GM18511 (cell line): ENCODE data around the gene KRTAP5-3.

Experiments used
- ATAC-seq: cut with Tn5 transposase; IDR thresholded peaks from one replicate; pipeline ENCODE4 v1.9.1; 2021; ENCODE audit warnings: mild to moderate bottlenecking, moderate library complexity; ENCODE audit not compliant: unreplicated experiment

The KRTAP5-3 gene

DNA sequence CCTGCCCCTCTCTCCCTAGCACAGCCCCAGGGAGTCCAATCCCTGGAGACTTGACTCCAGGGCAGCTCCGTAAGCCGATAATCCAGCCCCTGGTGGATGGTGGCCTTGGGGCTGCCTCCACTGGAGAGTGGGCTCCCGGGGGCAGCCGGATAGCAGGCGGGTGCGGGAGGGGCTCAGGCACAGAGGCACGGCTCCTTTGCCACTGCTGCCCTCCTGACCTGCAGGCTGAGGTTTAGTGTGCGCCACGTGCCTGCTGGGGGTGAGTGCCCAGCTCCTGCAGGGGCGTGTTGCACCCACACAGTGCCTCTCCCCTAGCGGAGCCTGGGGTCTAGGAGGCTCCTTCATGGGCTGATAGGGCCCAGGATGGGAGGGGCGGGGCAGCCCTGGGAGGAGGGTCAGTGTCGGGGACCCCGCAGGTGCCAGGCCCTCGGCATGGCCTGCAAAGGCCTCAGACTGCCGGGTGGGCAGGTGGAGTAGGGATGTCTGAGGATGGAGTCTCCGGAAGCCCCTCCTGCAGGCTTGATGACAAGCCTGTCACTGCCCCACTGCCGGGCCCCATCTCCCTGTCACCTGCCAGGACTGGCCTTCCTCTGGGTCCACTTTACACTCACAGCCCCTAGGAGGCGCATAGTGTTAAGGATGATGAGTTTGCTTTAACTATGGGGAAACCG lies 41.7 kb downstream of the KRTAP5-3 start:
- no peak for ATAC-seq

DNA sequence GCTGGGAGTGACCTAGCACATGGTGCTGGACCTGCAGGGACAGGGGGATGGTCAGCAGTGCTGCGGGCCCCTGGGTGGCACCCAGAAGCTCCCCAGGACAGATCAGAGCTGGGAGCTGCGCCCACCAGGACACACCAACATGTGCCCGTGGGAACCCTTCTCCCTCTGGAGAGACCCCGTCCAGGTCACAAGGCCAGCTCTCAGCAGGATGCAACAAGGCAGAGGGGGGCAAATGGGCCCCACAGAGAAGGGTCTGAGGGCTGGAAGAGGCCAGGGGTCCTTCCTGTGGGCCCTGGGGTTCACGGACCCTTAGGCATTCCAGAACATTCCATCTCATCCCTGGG lies 42.4 kb downstream of the KRTAP5-3 start:
- ATAC-seq = no peak

DNA sequence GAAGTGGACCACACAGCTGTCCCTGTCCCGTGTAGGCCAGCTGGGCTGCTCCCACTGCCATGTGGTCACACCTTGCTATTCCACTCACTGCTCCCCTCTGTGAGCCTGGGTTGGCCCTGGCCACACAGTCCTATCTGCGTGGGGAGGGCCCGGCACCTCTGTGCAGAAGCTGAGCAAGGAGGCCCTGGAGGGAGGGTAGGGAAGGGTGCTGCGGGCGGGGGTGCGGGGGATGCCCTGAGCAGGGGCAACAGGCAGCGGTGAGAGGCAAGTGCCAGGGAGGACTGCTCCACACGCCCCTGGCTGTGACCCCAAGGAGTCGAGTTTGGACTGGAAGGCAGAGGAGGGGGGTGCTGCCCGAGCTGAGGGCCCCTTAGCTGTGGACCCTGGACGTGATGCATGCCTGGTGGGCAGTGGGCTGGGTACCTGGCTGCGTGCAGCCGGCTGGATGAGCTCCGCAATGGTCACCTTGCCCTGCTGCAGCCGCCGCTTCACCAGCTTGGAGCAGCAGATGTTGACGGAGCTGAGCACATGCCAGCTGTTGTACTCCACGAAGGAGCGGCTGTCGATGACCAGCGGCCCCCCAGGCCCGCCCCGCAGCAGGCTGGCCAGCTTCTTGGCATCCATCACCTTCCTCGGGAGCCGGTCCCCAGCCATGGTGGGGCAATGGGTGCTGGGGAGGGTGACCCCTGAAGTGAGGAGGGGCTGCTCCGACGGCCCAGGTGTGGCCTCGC lies 42.9 kb downstream of the KRTAP5-3 start:
- ATAC-seq = no peak

DNA sequence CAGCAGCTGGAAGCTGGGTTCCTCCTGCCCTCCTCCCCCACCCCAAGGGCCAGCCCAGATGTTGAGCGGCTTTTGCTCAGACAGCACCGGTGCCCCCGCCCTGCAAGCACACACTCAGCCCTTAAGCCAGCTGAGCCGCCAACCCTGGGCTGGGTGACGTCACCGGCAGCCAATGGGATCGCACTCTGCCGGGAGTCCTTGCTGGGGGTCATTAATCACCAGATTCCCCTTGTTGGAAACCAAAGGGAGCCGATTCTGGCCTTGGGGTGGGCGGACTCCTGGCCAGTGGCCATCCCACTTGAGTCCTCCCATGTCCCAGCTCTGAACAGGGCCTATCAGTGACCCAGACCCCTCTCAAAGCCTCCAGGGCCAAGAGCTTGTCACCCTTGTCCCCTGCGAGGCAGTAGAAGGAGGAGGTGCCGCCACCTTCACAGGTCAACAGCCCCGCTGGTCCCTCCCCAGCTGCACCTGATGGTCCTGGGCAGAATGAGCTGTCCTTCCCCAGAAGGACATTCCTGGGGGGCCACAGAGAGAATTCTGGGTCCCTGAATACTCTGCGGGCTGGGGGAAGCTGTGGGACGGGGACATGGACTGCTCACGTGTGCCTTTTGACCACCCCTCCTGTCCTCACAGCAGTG lies 43.6 kb downstream of the KRTAP5-3 start:
- ATAC-seq = no peak

DNA sequence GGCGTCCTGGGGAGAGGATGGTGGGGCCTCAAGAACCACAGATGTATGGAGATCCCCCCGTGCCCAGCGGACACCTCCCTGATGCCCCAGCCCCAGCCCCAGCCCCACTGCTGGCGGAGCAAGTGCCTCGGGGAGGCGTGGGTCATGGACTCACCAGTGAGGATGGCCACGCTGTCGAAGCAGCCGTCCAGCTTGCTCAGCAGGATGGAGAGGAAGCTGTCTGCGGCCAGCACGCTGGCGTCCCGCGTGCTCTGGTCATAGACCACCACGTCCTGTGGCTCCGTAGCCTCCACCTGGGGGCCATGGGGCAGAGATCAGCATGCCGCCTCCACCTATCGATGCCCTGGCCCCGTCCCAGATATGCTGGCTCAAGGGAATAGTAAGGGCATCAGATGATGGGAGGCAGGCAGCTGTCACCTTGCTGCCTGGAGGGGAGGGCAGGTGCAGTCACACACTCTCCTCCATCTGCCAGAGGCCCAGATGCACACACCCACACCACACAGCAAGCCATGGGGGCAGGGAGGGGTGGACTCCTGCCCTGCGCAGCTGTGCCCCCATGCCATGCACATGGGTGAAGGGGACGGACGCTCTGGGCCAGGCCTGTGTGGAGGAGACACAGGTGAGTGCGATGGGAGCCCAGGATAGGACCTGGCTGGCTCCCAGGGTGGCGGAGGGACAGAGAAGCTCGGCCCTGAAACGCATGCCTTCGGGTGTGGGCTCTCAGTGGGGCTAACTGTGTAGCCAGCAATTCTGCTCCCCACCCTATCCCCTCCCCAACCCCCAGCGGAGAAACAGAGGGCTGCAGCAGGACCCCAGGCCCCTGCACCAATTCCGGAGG lies 44.3 kb downstream of the KRTAP5-3 start:
- no peak for ATAC-seq

DNA sequence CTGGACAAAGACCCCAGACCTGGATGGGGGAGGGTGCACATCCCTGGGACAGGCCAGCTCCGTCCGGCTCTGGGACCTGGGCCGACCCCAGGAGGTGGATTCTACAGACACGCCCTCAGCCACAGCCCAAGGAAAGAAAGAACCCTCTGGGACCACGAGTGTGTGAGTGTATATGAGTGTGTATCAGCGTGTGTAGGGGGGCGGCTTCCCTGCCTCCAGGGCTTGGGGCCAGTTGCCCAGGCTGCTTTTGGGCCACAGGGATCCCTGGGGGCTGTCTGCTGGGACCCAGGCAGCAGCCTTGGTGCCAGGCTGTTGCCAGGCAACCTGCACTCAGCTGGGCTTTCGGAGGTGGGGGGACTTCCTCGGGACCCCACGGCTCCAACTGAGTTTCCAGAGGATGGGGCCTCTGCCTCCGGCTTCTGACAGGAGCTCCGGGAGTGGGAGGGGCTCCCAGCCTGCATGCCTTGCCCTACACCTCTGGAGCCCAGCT lies 45.1 kb downstream of the KRTAP5-3 start:
- ATAC-seq = no peak

DNA sequence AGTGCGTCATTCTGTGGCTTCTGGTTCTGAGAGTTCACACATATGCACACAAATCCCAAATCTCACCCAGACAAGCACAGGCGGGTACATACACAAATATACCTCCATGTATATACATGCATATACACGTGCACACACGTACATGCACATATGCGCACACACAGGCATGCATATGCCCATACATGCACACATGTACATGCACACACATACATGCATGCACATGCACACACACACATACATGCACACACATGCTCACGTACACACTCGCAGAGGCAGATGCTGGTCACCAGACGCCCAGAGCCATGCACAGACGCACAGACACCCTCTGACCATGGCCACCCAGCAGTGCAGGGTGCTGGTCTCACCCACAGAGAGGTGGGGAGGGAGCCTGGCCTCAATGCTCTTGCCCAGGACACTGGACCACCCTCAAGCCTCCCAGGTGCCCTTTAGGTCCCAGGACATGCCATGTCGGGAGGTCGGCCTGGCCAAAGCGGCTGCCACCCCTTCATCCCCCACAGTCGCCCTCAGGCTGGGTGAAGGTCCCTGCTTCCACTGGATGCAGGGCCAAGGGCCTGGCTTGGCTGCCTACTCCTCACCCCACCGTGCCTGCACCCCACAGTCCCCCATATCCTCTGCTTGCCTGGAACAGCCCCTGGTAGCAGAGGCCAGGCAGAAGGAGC lies 45.7 kb downstream of the KRTAP5-3 start:
- ATAC-seq = no peak

DNA sequence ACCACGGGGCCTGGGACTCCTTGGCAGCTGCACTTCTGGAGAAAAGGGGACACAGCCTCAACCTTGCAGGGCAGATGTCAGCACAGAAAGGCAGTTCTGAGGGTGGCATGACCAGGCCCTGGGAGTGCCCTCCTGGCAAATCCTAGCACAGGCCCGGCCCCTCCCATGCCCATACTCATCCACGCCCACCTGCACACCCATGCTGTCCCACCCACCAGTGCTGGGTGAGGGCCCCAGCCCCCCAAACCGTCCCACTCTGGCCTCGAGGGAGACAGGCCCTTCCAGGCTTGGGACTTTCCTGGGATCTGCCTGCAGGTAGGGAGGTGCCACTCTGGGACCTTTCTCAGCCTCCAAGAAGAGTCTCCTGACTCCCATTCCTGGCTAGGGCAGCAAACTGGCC lies 46.3 kb downstream of the KRTAP5-3 start:
- no peak for ATAC-seq

DNA sequence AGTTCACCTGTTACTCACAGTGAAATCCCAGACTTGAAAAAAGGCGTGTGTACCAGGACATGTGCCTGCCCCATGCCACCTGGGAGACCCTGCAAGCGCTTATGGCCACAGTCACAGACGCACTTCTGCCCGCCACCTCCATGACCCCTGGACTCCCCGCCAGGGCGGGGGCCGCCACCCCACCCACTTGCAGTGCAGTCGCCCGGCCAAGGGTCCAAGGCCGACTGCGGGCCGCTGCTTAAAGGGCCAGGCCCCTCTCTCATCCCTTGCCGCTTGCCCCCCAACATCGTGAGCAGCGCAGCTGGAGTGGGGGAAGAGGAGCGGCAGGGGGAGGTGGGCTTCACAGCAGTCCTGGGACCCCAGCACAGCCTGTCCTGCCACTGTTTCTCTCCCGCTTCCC lies 47.0 kb downstream of the KRTAP5-3 start:
- no peak for ATAC-seq

DNA sequence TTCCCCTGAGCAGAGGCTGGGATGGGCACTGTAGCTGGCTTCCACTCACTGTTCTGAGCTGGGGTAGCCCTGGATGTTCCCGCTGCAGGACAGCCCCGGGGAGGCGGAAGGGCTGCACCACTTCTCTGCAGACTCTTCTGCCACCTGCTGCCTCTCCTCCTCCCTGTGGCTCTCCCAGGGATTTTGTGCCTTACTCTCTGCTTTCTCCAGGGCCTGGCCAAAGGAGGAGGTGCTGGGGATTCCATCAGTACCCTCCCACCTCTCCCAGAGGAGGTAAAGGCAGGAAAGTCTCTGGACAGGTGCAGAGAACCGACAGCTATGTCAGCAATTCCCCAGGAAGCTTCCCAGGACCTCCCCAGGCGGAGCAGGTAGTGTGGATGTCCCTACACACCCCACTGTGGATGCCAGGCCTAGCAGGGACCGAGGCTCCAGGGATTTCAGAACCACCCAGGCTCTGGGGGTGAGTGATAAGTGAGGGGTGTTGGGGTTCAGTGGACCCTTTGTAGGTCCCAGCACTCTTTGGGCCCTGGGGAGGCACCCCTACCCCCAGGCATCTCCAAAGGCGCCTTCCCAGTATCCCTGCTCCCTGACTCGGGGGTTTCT lies 47.5 kb downstream of the KRTAP5-3 start:
- no peak for ATAC-seq

DNA sequence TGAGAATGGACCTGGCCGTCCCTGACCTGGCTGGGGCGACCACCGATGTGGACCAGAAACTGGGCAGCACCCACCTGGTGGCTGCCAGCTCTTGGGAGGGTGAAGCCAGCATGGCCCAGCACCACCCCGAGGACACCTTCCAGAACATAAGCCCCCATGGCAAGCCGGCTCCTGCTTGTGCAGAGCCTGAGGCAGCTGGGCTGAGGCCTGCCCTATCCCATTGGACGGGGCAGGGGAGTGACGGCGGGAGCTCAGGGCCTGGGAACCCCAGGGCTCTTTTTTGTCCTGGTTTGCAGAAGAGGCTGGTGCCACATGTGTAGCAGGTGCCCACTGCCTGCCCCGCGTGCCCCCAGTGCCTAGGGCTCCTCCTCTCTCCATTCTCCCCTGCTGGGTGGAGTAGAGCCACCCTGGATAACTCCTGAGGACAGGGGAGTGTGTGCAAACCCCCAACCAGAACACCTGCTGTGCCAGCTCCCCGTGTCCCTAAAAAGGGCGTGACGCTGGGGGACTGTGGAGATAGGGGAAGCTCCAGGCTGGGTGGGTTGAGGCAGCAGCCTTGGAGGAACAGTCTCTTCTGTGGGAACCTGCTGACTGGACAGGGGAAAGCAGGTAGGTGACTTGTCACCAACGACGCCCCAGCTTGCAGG lies 48.1 kb downstream of the KRTAP5-3 start:
- ATAC-seq = no peak

DNA sequence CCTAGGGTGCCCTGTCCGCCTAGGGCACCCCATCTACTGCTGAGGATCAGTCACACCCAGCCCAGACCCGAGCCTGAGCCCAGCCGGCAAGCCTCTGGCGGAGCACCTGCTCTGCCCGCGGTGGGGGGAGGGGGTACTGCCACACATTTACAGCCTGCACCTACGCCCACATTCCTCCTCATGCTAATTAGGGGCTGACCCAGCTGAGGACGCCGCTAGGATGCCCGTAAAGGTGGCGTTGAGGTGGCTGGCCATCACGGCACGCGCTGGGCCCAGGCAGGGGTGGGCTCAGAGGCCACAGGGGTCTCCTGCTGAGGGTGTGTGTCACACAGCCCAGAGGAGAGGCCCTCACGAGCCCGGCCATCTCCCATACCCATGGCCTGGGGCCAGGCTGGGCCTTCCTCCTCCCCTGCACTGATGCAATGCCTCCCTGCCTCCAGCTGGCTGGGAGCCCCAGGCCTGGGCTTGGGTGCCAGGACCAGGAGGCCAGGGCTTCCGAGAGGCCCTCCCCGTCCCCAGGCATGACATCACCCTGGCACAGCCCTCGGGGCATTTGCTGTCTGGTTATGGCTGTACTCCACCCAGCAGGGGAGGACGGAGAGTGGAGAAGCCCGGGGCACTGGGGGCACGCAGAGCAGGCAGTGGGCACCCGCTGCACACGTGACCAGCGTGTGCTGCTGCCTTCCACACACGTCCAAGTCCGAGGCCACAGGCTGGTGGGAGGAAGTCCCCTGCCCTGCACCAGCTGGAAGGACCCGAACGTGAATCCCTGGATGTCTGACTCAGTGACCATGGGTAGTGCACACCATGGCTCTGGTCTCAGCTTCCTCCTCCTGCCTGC lies 48.9 kb downstream of the KRTAP5-3 start:
- ATAC-seq = no peak

DNA sequence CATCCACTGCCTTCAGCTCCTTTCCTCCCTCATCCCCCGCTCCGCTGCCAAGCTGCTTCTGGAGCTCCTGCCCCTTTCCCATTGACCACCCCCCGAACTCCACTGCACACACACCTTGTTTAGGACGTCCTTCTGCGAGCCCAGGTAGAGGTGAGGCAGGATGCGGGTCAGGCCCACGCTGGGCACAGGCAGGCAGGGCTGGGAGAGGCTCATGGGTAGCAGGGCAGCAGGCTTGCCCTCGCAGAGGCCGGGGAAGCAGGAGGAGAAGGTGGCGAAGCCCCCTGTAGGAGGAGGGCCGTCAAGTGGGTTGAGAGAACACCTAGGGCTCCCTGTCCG lies 49.5 kb downstream of the KRTAP5-3 start:
- ATAC-seq = no peak

DNA sequence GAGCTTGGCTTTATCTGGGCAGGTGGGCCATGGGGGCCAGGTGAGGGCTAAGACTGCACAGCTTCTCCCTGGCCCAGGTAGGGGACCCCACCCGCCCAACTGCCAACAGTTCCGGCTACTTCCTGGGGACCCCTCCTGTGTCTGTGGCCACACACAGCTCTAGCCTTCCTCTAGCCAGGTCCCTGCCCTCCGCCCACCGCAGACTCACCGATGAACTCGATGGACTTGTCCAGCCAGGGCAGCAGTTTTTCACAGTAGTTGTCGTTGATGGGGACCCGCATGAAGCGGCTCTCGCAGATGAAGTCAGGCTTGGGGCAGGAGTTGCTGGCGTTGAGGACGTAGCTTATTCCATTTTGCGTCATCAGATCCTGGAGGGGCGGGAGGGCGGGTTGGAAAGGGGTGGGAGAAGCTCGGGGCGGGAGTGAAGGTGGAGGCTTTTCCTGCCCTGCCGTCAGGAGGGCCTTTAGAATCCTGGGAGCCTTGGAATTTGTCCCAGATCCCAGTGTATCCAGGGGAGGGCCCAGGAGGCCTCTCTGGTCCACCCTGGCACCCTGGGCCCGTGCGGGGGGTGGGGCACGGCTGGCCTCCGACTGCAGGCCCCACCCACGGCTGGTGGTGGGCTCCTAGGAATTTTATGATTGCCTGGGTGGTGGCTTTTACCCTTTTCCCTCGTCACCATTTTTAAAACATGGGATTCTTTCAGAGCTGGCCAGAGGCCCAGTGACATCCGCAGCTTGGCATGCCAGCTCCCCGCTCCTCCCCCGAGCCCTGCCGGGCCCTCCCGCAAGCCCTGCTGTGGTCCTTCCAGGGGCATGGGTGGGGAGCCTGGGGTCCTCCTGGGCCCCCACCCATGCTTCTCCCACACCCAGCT lies 50.1 kb downstream of the KRTAP5-3 start:
- no peak for ATAC-seq
